Small intestine (tissue), 16 donors: Measurements from ENCODE around the gene APLN. TPM values are rescaled to one million over a fixed set of nuclear protein-coding genes. Genes with fewer than 3 reads are reported as not detected.

Experiments
- DNase-seq, 2 donors: peaks; one replicate each; pipeline versions ENCODE4 v3.0.0 to v3.0.0-alpha.2; 2013
- FAIRE-seq: peaks from 2 replicates; lab custom pipeline; 2012; peaks lifted over from hg19 to GRCh38; lab: Jason Lieb, UNC
- H3K27ac ChIP-seq, 3 donors: one replicate each; pipeline ENCODE4 v1.5.1; 2013; ENCODE audit warnings: low read length in 2 of 3, mild to moderate bottlenecking in 2 of 3, control low read depth in 1 of 3, inconsistent platforms in 1 of 3, low read depth in 1 of 3, moderate library complexity in 1 of 3
- H3K27me3 ChIP-seq, 3 donors: one replicate each; pipeline ENCODE4 v1.6.1; 2013; ENCODE audit warnings: low read length in 3 of 3, inconsistent platforms in 1 of 3; ENCODE audit not compliant: control insufficient read depth in 3 of 3, insufficient read depth in 3 of 3
- H3K36me3 ChIP-seq, 3 donors: one replicate each; pipeline ENCODE4 v1.6.1; 2013; ENCODE audit warnings: low read length in 3 of 3, inconsistent platforms in 1 of 3, low read depth in 1 of 3, mild to moderate bottlenecking in 1 of 3, moderate library complexity in 1 of 3; ENCODE audit not compliant: control insufficient read depth in 3 of 3, insufficient read depth in 2 of 3
- H3K4me1 ChIP-seq, 3 donors: one replicate each; pipeline ENCODE4 v1.6.1; 2013; ENCODE audit warnings: low read length in 2 of 3, inconsistent platforms in 1 of 3, low read depth in 1 of 3, mild to moderate bottlenecking in 1 of 3, moderate library complexity in 1 of 3; ENCODE audit not compliant: control insufficient read depth in 3 of 3, insufficient read depth in 2 of 3
- H3K4me3 ChIP-seq, 3 donors: one replicate each; pipeline ENCODE4 v1.5.1; 2013; ENCODE audit warnings: low read length in 3 of 3, control low read depth in 1 of 3, inconsistent platforms in 1 of 3, low read depth in 1 of 3, mild to moderate bottlenecking in 1 of 3, moderate library complexity in 1 of 3
- H3K9me3 ChIP-seq, 2 donors: one replicate each; pipeline ENCODE4 v1.6.1; 2013; ENCODE audit warnings: low read depth in 1 of 2, low read length in 1 of 2; ENCODE audit not compliant: control insufficient read depth in 2 of 2, insufficient read depth in 1 of 2
- WGBS, 3 donors: extraction: QIAGEN DNeasy Blood & Tissue Kit; methylation state at CpG; one replicate each; pipeline ENCODE4 v1.1.7; 2013; 5-methylcytosine and 5-hydroxymethylcytosine counted together
- long read RNA-seq, 10 donors: transcript quantifications; one replicate each; lab custom pipeline, GENCODE V29; 2026
- polyA plus RNA-seq, 4 donors: library from polyadenylated mRNA; stranded (reverse) in 3 of 4; unstranded in 1 of 4; fragments of 200-250 nt in 3 of 4; fragments of 120-200 nt in 1 of 4; gene quantifications; one replicate each; pipeline versions ENCODE4 v1.2.1 to v1.2.3, GENCODE V29; 2013
- donor health status: healthy with polysubstance abuse.
- donor health status: control.
- donor health status: control.
- donor health status: Bipolar disorder and iron deficiency.
- donor health status: healthy.

Gene APLN
- 1 to 10 TPM in 2 of 4 donors, under 1 TPM in 1, not detected in 1; 0.27 to 1.5 (median 1.2) TPM for polyA plus RNA-seq
- long read RNA-seq, donor 1, partial matches to known transcripts: 0 of 4 reads
- long read RNA-seq, donor 1, other reads (novel, unspliced or antisense): 0 of 4 reads
- long read RNA-seq, donor 2: 0 reads
- long read RNA-seq, donor 3, partial matches to known transcripts: 0 of 1 reads
- long read RNA-seq, donor 3, other reads (novel, unspliced or antisense): 0 of 1 reads
- long read RNA-seq, donor 4: 0 reads
- long read RNA-seq, donor 5, partial matches to known transcripts: 0 of 2 reads
- long read RNA-seq, donor 5, other reads (novel, unspliced or antisense): 0 of 2 reads
- long read RNA-seq, donor 6, partial matches to known transcripts: 0 of 1 reads
- long read RNA-seq, donor 6, other reads (novel, unspliced or antisense): 0 of 1 reads
- long read RNA-seq, donor 7, transcript APLN-201 (3 exons, 3,205 nt): major isoform, 19 of 19 reads
- long read RNA-seq, donor 7, partial matches to known transcripts: 0 of 19 reads
- long read RNA-seq, donor 7, other reads (novel, unspliced or antisense): 0 of 19 reads
- long read RNA-seq, donor 8: 0 reads
- long read RNA-seq, donor 9: 0 reads
- long read RNA-seq, donor 10, partial matches to known transcripts: 0 of 1 reads
- long read RNA-seq, donor 10, other reads (novel, unspliced or antisense): 0 of 1 reads

DNA sequence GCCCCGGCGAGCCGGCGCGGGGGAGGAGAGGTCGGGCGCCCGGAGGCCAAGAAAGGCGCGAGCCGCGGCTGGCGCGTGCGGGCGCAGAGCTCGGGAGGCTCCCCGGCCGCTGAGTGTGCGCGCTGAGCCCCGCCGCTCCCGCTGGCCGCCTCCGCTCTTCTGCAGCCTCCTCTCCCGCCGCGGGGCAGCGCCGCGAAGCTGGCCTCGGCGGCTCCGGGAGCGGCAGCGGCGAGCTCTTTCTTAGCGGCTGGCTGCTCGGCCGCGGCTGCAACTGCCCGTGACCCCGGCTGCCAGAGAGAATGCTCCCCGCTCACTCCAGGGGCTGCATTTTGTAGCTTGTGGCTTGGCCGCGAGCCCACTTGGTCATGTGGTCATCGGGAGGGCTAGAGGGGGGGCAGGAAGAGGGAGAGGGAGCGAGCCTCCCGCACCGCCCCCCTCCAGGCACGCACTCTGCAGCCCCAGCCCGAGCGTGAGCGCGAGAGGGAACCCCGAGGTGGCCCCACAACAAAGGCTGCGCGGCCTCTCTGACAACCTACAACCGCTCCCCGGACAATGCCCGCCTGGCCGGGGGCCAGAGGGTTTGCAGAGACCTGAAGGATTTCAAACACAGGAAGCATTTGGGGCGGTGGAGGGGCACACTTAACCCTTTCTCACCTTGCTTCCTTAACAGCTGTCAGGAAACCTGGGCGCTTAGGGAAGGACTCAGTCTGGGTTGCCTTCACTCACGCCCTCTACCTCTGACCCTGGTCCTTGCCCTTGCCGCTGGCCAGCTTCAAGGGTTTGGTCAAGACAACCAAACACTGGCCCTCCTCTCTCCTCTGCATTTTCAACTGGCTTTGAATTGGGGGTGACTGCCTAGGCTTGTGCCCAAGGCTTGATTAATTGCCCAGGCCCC lies at the start of gene APLN:
TSS of gene APLN (minus strand) at position 305 of the 895 bp plus-strand sequence. CDS start 326 bp downstream, outside the sequence.
- peak; percentile 15 to 57 for DNase-seq
- Histone ChIP-seq H3K36me3 (no peaks in the 10 kb centered on the region), H3K4me1 (peaks cover 0 to 13% (median 0%) of the 10 kb centered on the region in 3 donors), H3K9me3 (no peaks in the 10 kb centered on the region), H3K4me3 (peak within 1 kb of the TSS in 2 of 3 donors; percentile 36 to 45), H3K27me3 (peaks cover 0 to 12% (median 0%) of the 10 kb centered on the region in 3 donors), H3K27ac (no peak within 1 kb of the TSS)
- FAIRE-seq: no peak
- WGBS, 3 donors: 1 to 45% (median 10%) methylated on average over 25 to 67 of the region's 67 CpGs

DNA sequence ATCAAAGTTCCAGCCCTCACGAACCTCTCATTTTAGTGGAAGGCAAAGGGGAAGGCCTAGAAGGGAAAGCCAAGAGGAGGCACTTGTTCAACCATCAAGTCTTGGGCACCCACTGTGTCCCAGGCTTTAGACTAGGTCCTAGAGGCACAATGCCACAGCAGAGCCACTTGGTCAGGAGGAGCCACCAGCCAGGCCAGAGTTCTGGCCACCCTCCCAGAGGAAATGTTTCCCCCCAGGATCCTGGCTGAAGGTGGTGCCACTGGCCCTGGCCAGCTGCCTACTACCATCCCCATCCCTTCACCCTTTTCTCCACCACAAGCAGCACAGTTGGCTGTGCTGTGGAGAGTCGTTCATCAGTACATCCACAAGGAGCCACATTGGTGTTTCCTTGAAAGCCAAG lies 49.7 kb upstream of the APLN start:
- 69 to 89% (median 84%) methylated on average over 2 of the region's 2 CpGs for WGBS, 3 donors
- no peak for FAIRE-seq

DNA sequence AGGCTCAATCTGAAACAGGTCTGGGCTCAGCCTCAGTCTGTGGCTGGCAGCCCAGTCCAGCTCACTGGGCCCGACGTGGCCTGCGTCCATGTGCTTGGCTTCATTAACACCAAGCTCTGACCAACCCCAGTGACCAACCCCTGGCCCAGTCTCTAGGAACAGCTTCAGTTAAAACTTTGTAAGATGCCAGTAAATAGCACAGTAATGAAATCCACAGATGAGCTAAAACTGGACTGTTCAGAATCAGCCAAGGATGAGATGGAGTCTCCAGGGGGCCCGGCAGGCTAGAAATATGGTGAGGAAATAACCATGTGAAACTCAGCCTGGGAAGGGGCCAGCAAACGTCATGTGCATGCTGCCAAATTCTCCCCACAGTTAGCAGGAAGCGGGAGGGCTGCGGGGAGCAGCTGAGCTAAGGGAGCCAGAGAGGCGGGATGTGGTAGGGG lies 46.9 kb upstream of the APLN start:
- H3K9me3 ChIP-seq: no peaks in the 10 kb centered on the region
- FAIRE-seq (no peak), DNase-seq (no peak)
- no peaks in the 10 kb centered on the region for H3K36me3 ChIP-seq
- WGBS, 3 donors: 54 to 81% (median 74%) methylated on average over 8 of the region's 8 CpGs
- H3K4me3 ChIP-seq: no peak overlapping the region
- no peak overlapping the region for H3K27ac ChIP-seq
- H3K27me3 ChIP-seq: no peaks in the 10 kb centered on the region
- H3K4me1 ChIP-seq: no peaks in the 10 kb centered on the region

More for the DNA sequence above, 49.7 kb upstream of the APLN start:
- Histone ChIP-seq H3K27me3 (no peaks in the 10 kb centered on the region), H3K27ac (no peak overlapping the region), H3K36me3 (no peaks in the 10 kb centered on the region), H3K4me3 (no peak overlapping the region), H3K9me3 (no peaks in the 10 kb centered on the region), H3K4me1 (no peaks in the 10 kb centered on the region)
- DNase-seq: no peak

DNA sequence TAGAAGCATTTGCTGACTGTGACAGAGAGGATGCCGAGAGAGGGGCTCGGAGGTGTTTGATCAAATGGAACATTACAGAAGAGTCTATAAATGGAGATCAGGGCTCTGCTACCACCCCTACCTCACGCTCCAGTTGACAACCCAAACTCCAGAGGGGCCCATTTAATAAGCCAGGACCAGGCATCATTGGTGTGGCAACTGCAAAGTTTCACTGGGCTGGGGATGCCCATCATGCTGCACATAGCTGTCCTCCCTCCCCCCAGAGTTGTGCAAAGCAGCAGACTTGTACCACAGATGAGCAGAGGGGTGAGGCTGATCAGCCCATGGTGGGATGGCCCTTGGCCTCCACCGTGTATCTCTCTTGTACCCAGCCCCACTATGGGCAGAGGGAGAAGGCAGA lies 45.8 kb upstream of the APLN start:
- FAIRE-seq (no peak), DNase-seq (no peak)
- WGBS, 3 donors: 76 to 97% (median 83%) methylated on average over 4 of the region's 4 CpGs

DNA sequence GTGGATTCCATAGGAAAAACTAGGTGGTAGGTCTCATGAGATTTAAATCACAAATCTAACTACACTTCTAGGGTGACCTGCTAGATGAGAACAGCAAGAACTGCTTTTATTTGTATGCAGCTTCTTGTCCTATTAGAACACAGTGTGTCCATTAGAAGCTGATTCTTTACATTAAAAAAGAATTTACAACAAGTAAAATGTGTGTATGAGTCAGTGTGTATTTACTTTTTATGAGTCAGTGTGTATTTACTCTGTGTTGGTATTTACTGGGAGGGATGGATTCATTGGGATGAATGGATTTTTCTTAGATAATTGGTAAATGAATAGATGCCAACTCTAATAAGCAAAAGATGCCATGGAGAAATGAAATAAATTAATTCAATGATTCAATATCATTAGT lies 43.4 kb upstream of the APLN start:
- no peaks in the 10 kb centered on the region for H3K9me3 ChIP-seq
- DNase-seq (no peak), FAIRE-seq (no peak)
- no peaks in the 10 kb centered on the region for H3K27me3 ChIP-seq
- no peaks in the 10 kb centered on the region for H3K4me1 ChIP-seq
- no peaks in the 10 kb centered on the region for H3K36me3 ChIP-seq
- H3K4me3 ChIP-seq: no peak overlapping the region
- no peak overlapping the region for H3K27ac ChIP-seq

More for the DNA sequence above, 45.8 kb upstream of the APLN start:
- no peaks in the 10 kb centered on the region for H3K27me3 ChIP-seq
- no peak overlapping the region for H3K27ac ChIP-seq
- no peak overlapping the region for H3K4me3 ChIP-seq
- H3K9me3 ChIP-seq: no peaks in the 10 kb centered on the region
- H3K36me3 ChIP-seq: no peaks in the 10 kb centered on the region
- no peaks in the 10 kb centered on the region for H3K4me1 ChIP-seq

GRCh38 chrX:129697204-129697829 lies 42.6 kb upstream of the APLN start:
- Histone ChIP-seq H3K4me1 (no peaks in the 10 kb centered on the region), H3K27me3 (no peaks in the 10 kb centered on the region), H3K4me3 (no peak overlapping the region), H3K36me3 (no peaks in the 10 kb centered on the region), H3K9me3 (no peaks in the 10 kb centered on the region), H3K27ac (no peak overlapping the region)
- FAIRE-seq (no peak), DNase-seq (no peak)
- 72 to 77% (median 73%) methylated on average over 9 of the region's 9 CpGs for WGBS, 3 donors

- 68 to 81% (median 78%) methylated on average over 8 of the region's 8 CpGs for WGBS, 3 donors
- H3K27ac ChIP-seq: no peak overlapping the region
- no peaks in the 10 kb centered on the region for H3K27me3 ChIP-seq
- no peak overlapping the region for H3K4me3 ChIP-seq
- H3K4me1 ChIP-seq: no peaks in the 10 kb centered on the region
- no peaks in the 10 kb centered on the region for H3K36me3 ChIP-seq
- FAIRE-seq: no peak
- DNase-seq: no peak
- no peaks in the 10 kb centered on the region for H3K9me3 ChIP-seq
These were observed 41.9 kb upstream of the APLN start for GRCh38 chrX:129696463-129697155.
